Measurements from ENCODE around the gene ZBTB46.
"Not testable (repeated sequence)": the region's sequence is repeated elsewhere in the genome, so short reads cannot be mapped to it uniquely, and the experiment has no call there.

Gene ZBTB46

GRCh38 chr20:63830841-63831588, at the start of gene ZBTB46:
Gene ZBTB46, minus strand, starts transcription at chr20:63831264. Its CDS starts 40,507 bp downstream, at chr20:63790757.
- DNase-seq, result no peak

DNA sequence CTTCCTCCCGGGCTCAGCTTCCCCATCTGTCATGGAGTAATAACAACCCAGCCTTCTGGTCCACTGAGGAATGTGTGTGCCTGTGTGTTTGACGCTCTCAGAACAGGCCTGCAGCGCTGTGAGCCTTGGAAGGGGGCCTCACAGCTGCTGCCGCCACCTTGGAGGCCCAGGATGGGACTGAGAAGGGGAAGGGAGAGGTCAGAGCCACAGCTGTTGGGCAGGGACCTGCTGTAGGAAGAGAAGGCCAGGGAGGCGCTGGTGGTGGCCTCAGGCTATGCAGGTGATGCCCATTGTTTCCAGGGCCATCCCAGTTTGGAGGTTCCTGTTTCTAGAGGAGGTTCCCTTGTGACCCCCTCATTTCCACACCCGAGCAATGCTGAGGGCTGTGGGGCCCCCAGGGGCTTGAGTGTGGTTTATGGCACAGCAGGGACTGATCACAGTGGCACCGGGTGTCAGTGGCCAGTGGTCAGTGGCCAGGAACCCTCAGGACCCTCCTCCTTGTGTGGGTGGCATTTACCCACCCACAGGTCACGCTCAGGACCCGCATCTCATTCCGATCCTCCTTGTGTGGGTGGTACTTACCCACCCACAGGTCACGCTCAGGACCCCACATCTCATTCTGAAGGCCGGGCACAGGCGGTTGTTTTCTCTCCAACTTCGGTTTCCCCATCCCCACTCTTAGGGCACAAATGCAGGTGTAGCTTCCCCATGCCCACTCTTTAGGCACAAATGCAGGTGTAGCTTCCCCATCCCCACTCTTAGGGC, 48.0 kb upstream of the ZBTB46 start:
- DNase-seq, result no peak

DNA sequence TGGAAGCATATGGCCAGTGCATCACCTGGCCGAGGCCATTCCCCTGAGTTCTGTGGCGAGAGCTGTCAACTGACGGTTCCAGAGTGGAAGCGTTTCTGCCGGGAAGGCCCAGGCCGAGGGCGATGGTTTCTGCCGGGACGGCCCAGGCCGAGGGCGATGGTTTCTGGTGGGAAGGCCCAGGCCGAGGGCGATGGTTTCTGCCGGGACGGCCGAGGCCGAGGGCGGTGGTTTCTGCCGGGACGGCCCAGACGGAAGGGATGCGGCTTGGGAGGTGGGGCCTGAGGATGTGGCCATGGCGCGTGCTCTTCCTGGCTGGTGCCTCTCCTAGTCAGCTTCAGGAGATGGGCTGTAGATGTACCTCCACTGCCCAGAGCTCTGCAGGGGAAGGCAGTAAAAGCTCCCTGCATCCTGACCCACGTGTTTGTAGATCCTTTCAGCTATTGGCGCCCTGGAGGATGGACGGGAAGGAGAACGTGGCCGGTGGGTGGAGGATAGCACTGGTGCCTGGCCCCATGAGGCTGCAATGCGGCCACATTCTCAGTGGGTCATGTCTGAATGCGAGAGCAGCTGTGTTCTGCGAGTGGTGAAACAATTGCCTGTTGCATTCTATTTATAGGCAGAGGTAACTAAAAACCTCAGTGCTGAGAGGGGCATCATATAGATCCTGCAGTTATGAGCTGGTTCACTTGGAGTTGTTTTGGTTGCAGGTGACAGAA, 46.8 kb upstream of the ZBTB46 start:
- no peak for DNase-seq

DNA sequence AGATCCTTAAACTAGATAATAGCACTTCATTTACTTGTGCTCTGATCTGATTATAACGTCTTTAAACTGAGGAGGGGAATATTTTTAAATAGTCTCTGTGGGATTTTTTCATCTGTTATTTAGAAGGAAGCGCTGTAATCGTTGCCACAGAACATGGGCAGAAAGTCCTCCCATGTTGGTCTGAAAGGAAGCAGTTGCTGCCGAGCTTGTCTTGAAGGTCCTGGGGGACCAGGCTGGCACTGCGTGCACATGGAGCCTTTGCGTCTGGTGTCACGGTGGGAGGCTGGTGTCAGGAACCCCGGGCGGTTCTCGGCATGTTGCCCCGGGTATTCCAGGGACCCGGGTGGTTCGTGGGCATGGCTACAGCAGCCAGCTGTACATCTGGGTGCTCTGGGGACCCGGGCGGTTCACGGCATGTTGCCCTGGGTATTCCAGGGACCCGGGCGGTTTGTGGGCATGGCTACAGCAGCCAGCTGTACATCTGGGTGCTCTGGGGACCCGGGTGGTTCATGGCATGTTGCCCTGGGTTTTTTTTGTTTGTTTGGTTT, 45.5 kb upstream of the ZBTB46 start:
- DNase-seq, result no peak

- not testable (repeated sequence) for DNase-seq
These were observed 43.2 kb upstream of the ZBTB46 start for GRCh38 chr20:63874241-63874640.

DNA sequence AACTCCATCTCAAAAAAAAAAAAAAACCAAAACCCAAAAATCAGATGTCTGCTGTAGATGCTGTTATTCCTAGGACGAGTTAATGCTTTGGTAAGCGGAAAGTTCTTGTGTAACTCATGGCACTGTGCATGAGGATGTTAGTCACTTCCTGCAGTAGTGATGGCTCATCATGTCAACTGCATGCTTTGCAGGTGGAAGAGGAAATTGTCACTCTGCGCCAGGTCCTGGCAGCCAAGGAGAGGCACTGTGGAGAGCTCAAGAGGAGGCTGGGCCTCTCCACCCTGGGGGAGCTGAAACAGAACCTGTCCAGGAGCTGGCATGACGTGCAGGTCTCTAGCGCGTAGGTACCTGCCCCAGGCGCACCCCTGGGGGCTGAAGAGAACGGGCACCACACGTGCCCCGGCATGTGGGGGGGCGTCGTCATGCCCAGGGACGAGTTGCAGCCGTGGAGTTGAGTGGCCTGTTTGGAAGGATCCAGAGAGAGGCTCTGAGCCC, 42.5 kb upstream of the ZBTB46 start:
- no peak for DNase-seq

DNA sequence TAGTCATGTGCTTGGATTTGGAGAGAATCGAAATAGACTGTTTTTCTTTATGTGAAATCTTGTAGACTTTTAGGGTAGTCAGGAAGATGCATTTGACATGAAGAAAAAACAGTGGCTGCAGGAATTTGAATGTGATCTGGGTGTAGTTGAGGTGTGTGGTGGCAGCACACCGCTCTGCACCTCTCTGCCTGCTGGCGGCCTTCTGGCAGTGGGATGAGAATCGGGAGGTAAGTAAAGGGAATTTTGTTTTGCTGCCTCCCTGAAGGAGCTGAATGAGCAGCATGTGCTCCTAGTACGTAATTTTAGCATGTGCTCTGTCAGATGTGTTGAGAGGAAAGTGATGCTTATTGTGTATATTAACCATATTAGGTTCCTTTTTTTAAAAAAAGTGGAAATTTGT, 37.2 kb upstream of the ZBTB46 start:
- no peak for DNase-seq

GRCh38 chr20:63867042-63867441, 36.0 kb upstream of the ZBTB46 start:
- not testable (repeated sequence) for DNase-seq

- peak; percentile 100 for DNase-seq
These were observed 34.0 kb upstream of the ZBTB46 start, which contains the start of gene TPD52L2 for GRCh38 chr20:63864978-63865640. Gene TPD52L2, plus strand, starts transcription at chr20:63865270. Its CDS starts 96 bp downstream, at chr20:63865366.

DNA sequence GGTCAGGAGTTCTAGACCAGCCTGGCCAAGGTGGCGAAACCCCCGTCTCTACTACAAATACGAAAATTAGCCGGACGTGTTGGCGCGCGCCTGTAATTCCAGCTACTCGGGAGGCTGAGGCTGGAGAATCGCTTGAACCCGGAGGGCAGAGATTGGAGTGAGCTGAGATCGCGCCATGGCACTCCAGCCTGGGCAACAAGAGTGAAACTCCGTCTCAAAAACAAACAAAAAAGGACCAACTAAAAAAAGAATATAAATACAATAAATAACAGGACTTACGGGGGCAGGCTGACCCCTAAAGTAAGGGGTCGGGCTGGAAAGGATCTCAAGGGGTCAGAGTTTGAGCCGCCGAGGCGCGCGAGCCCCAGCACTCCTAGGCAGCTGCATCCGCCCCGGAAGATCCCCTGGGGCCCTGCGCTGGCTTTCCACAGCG, 33.5 kb upstream of the ZBTB46 start:
- no peak for DNase-seq

- peak; percentile 84 for DNase-seq
These were observed 32.9 kb upstream of the ZBTB46 start for GRCh38 chr20:63863798-63864544.

DNA sequence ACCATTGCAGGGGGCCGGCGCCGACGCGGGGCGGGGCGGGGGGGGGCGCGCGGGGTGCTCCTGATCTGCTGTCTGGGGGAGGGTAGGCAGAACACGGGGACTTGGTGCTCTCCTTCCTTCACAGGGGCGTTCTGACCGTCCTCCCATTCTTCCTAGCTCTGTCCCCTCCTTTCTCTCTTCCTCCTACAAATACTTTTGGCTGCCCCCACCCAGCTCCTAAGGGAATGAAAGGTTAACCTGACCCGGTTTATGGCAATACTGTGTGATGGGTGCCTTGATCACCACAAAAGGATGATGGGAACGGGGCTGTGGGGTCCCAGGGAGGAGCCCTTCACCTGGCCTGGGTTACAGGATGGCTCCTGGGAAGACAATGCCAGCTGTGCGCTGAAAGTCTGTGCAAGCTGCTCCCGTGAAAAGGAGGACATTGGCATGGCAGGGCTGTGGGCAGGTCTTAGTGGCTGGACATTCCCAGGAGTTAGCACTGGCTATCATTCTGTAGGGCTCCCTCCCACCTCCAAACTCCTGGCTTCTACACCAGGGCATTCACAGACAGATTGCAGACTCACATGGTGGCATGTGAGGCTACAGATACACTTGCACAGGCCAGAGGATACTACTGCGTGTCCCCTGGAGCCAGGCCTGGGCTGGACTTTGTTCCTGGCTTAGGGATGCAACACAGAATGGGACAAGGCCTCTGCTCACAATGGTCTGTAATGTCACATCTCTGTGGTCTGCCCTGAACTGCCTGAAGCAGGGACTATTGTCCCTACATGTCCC, 32.1 kb upstream of the ZBTB46 start:
- DNase-seq, result peak; percentile 41

DNA sequence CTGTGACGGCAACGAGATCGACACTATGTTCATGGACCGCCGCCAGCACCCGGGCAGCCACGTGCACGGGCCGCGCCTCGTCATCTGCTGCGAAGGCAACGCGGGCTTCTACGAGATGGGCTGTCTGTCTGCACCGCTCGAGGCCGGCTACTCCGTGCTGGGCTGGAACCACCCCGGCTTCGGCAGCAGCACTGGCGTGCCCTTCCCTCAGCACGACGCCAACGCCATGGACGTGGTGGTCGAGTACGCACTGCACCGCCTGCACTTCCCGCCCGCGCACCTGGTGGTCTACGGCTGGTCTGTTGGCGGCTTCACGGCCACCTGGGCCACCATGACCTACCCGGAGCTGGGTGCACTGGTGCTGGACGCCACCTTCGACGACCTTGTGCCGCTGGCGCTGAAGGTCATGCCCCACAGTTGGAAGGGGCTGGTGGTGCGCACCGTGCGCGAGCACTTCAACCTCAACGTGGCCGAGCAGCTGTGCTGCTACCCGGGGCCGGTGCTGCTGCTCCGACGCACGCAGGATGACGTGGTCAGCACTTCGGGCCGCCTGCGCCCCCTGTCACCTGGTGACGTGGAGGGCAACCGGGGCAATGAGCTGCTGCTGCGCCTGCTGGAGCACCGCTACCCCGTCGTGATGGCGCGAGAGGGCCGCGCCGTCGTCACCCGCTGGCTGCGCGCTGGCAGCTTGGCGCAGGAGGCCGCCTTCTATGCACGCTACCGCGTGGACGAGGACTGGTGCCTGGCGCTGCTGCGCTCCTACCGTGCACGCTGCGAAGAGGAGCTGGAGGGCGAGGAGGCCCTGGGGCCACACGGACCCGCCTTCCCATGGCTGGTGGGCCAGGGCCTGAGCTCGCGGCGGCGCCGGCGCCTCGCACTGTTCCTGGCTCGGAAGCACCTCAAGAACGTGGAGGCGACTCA, 31.2 kb upstream of the ZBTB46 start:
- DNase-seq, result no peak

DNA sequence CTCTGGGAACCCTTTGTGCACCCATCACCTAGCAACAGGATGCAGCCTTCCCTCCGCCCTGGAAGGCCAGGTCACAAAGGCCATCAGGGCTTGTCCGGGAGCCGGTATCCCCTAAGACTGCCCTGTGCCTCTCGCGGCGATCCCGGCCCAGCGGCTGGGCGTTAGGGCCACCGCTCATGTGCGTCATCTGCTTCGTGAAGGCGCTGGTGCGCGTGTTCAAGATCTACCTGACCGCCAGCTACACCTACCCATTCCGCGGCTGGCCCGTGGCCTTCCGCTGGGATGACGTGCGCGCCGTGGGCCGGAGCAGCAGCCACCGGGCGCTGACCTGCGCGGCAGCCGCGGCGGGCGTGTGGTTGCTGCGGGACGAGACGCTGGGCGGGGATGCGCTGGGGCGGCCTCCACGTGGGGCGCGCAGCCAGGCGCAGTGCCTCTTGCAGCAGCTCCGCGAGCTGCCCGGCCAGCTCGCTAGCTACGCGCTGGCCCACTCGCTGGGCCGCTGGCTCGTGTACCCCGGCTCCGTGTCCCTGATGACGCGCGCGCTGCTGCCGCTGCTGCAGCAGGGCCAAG, 30.4 kb upstream of the ZBTB46 start, which contains the start of gene ABHD16B:
TSS of gene ABHD16B (plus strand) at position 134 of the 570 bp plus-strand sequence. CDS start at position 177, 43 bp downstream.
- DNase-seq, result no peak

DNA sequence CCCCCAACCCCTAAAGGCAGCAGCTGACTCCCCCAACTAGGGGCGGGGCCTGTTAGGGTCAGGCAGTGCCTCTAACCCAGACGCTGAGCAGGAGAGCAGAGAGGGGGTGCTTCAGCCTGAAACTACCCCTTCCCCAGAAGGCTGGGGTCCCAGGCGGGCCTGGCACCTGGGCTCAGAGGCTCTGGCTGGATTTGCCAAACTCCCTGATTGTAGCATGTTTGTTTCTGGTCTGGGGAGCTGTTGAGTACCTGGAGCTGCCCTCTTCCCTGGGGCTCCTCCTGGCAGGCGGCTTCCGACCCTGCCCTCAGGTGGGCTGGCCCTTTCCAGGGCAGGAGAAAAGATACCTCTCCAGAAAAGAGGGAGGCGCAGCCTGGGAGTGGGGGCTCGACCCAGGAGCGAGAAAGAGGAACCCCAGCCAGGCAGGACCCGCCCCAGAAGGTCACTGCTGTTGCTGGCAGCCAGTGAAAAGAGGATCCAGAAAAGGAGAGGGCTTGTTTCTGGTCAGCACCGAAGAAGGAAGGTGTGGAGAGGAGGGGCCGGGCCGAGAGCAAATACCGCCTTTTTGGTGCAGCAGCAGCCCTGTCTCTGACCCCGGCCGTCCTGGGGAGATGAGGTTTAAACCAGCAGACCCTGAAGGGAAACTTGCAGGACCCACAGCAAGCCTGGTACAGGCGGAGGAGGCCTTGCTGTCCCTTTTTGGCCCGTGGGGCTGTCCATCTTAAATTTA, 29.4 kb upstream of the ZBTB46 start:
- no peak for DNase-seq

DNA sequence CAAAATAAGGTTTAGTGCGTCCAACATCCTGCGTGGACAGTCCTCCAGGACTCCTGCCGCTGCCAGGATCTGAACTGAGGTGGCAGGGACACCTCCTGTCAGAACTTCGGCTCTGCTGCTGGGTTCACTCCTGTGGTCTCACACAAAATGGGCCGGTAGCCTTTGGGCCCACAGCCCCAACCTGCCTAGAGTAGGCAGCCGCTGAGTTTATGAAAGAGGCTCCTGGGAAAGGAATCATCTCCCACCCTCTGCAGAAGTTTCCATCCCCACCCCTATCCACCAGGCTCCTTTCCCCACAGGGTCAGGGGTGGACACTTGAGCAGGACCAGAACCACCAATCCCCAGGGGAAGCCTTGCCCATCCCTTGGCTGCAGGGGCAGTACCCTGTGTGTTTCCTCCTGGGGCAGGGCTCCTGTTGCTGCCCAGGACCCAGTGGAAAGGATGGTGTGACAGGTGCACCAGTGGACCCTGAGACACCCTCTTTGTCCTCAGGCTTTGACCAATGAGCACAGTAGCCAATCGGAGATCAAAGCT, 28.2 kb upstream of the ZBTB46 start:
- no peak for DNase-seq

DNA sequence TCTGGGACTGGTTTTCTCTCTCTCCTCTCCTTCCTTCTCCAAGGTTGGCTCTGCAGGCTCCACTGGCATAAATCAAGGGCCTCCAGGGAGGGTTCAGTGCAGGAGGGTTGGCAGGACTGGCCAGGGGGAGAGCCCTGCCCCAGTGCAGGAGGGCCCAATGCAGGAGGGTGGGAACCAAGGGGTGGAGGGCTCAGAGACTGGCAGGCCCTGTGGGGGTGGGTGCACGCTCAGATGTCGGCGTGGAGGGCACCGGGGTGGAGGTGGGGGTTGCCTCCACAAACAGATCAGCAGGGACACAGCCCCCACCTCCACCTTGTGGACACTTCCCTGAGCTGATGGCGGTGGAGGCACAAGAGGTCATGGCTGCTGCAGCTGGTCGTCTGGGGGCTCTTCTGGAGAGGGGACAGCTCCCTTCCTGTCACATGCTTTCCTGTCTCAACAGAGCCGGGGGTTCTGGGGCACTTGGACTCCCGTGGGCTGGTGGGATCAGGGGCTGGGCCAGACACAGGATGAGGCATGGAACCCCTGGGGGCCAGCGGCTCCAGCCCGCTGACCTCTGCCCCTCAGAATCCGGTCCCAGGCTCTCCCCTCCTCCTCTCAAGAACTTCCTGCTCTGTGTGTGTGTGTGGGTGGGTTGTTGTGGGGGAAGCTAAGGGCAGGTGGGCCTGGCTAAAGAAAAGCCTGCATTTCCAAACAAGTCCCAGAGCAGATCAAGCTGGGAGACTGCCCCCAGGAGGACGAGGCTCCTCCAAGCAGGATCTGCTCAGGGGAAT, 27.5 kb upstream of the ZBTB46 start:
- DNase-seq, result peak; percentile 74
